Measurements from ENCODE around the gene PAX6.

PAX6 gene

GRCh38 chr11:31830406-31830805, 19.3 kb upstream of the PAX6 start:
- H3K27me3 ChIP-seq (ENCODE audit: control insufficient read depth in 1 of 2, insufficient read depth in 2 of 2, low read length in 2 of 2), result peaks cover 45 to 65% of the 10 kb centered on the region in 2 donors
- no peaks in the 10 kb centered on the region for H3K9me3 ChIP-seq (ENCODE audit: control insufficient read depth in 1 of 2, low read length in 2 of 2)
- H3K4me1 ChIP-seq (ENCODE audit: control insufficient read depth in 1 of 2, insufficient read depth in 2 of 2, low read length in 2 of 2), result no peaks in the 10 kb centered on the region
- no peaks in the 10 kb centered on the region for H3K36me3 ChIP-seq (ENCODE audit: control insufficient read depth in 1 of 2, insufficient read depth in 2 of 2, low read length in 2 of 2)
- no peak overlapping the region for H3K9ac ChIP-seq (ENCODE audit: low read depth in 1 of 2, low read length in 2 of 2)
- no peak overlapping the region for H3K27ac ChIP-seq (ENCODE audit: low read depth, low read length)
- no peak overlapping the region for H3K4me3 ChIP-seq (ENCODE audit: low read depth in 1 of 2, low read length in 2 of 2)

- no peak overlapping the region for H3K9ac ChIP-seq (ENCODE audit: low read depth in 1 of 2, low read length in 2 of 2)
- H3K27me3 ChIP-seq (ENCODE audit: control insufficient read depth in 1 of 2, insufficient read depth in 2 of 2, low read length in 2 of 2), result peaks cover 65 to 79% of the 10 kb centered on the region in 2 donors
- no peaks in the 10 kb centered on the region for H3K36me3 ChIP-seq (ENCODE audit: control insufficient read depth in 1 of 2, insufficient read depth in 2 of 2, low read length in 2 of 2)
- H3K9me3 ChIP-seq (ENCODE audit: control insufficient read depth in 1 of 2, low read length in 2 of 2), result no peaks in the 10 kb centered on the region
- H3K4me1 ChIP-seq (ENCODE audit: control insufficient read depth in 1 of 2, insufficient read depth in 2 of 2, low read length in 2 of 2), result no peaks in the 10 kb centered on the region
- no peak overlapping the region for H3K4me3 ChIP-seq (ENCODE audit: low read depth in 1 of 2, low read length in 2 of 2)
- no peak overlapping the region for H3K27ac ChIP-seq (ENCODE audit: low read depth, low read length)
Measured at GRCh38 chr11:31828217-31828616, 17.1 kb upstream of the PAX6 start.

DNA sequence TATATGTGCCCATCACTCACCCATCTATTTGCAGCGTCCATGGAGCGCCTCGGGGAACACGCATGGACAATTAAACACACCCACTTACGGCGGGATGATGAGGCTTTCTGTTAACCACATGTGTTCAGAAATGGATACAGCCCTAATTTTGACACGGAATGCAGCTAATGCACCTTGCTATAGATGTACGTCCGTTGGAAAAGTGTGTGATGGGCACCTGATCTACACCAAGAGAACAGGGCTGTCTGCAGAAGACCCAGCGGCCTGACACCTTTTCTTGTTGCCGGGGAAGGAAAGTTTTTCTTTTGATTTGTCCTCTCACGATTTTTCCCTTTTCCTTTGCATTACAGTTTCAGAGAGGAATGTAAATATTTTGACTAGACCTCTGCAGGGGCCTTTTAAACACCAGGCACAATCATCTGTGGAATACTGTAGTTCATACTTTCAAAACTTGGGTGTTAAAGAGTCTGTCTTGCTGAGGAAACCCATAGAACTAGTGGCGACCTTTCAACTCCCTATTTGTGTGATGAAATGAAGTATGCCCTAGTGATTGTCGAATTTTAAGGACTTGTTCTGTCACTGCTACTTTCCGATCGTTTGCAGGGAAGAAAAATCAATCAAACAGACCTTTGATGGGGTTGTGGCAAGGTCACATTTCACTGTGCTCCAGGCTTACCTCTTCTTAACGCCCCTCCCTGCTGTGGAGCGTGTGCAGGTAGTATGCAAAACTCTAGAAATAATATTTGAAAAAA, 16.5 kb upstream of the PAX6 start:
- Histone ChIP-seq H3K9me3 (ENCODE audit: control insufficient read depth in 1 of 2, low read length in 2 of 2) (no peaks in the 10 kb centered on the region), H3K4me1 (ENCODE audit: control insufficient read depth in 1 of 2, insufficient read depth in 2 of 2, low read length in 2 of 2) (no peaks in the 10 kb centered on the region), H3K9ac (ENCODE audit: low read depth in 1 of 2, low read length in 2 of 2) (no peak overlapping the region), H3K36me3 (ENCODE audit: control insufficient read depth in 1 of 2, insufficient read depth in 2 of 2, low read length in 2 of 2) (no peaks in the 10 kb centered on the region), H3K27ac (ENCODE audit: low read depth, low read length) (no peak overlapping the region), H3K4me3 (ENCODE audit: low read depth in 1 of 2, low read length in 2 of 2) (no peak overlapping the region), H3K27me3 (ENCODE audit: control insufficient read depth in 1 of 2, insufficient read depth in 2 of 2, low read length in 2 of 2) (peaks cover 71 to 83% of the 10 kb centered on the region in 2 donors)

DNA sequence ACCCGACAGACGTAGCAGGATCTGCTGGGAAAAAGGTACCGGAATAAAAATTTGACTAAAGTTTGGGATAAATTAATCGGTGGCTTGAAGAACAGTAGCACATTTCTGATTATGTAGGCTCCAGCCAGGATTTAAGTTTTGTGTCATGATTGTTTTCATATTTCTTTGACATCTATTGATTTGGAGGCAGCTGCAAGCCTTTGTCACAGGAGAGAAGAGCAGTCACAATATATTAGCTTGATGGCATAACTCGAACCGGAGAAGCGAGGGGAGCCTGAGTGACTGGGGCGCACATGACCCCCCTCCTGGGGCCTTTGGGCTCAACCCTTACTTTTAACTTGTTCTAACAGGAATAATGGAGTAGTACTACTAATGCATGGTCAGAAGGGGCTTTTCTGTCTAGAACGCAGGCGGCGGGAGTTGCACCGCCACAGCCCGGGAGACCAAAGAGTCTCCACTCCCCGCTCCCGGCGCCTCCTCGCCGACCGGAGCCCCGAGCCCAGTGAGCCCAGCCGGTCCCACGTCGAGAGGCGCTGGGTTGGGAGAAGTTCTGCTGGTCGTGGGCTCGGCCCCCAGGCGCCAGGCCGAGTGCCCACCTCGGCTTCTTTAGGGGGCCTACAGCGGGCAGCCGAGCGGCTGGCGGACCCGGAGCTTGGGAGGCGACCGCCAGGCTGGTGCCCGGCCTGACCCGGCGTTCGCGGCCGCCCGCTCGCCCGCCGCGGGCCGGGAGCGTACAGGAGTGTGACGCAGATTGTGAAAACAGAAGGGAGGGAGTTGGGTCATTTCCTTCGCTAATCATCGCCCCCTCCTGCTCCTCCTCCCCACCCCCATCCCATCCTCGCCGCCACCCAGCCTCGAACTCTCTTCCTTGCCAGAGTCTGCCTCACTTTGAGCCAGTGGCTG, 15.7 kb upstream of the PAX6 start:
- Histone ChIP-seq H3K36me3 (ENCODE audit: control insufficient read depth in 1 of 2, insufficient read depth in 2 of 2, low read length in 2 of 2) (no peaks in the 10 kb centered on the region), H3K27ac (ENCODE audit: low read depth, low read length) (no peak overlapping the region), H3K4me1 (ENCODE audit: control insufficient read depth in 1 of 2, insufficient read depth in 2 of 2, low read length in 2 of 2) (no peaks in the 10 kb centered on the region), H3K27me3 (ENCODE audit: control insufficient read depth in 1 of 2, insufficient read depth in 2 of 2, low read length in 2 of 2) (peaks cover 79 to 85% of the 10 kb centered on the region in 2 donors), H3K9me3 (ENCODE audit: control insufficient read depth in 1 of 2, low read length in 2 of 2) (no peaks in the 10 kb centered on the region), H3K4me3 (ENCODE audit: low read depth in 1 of 2, low read length in 2 of 2) (no peak overlapping the region), H3K9ac (ENCODE audit: low read depth in 1 of 2, low read length in 2 of 2) (no peak overlapping the region)

- Histone ChIP-seq H3K27me3 (ENCODE audit: control insufficient read depth in 1 of 2, insufficient read depth in 2 of 2, low read length in 2 of 2) (peaks cover 81 to 93% of the 10 kb centered on the region in 2 donors), H3K9me3 (ENCODE audit: control insufficient read depth in 1 of 2, low read length in 2 of 2) (no peaks in the 10 kb centered on the region), H3K9ac (ENCODE audit: low read depth in 1 of 2, low read length in 2 of 2) (no peak overlapping the region), H3K27ac (ENCODE audit: low read depth, low read length) (no peak overlapping the region), H3K4me1 (ENCODE audit: control insufficient read depth in 1 of 2, insufficient read depth in 2 of 2, low read length in 2 of 2) (no peaks in the 10 kb centered on the region), H3K4me3 (ENCODE audit: low read depth in 1 of 2, low read length in 2 of 2) (no peak overlapping the region), H3K36me3 (ENCODE audit: control insufficient read depth in 1 of 2, insufficient read depth in 2 of 2, low read length in 2 of 2) (no peaks in the 10 kb centered on the region)
Measured at GRCh38 chr11:31825838-31826484, 14.8 kb upstream of the PAX6 start.

DNA sequence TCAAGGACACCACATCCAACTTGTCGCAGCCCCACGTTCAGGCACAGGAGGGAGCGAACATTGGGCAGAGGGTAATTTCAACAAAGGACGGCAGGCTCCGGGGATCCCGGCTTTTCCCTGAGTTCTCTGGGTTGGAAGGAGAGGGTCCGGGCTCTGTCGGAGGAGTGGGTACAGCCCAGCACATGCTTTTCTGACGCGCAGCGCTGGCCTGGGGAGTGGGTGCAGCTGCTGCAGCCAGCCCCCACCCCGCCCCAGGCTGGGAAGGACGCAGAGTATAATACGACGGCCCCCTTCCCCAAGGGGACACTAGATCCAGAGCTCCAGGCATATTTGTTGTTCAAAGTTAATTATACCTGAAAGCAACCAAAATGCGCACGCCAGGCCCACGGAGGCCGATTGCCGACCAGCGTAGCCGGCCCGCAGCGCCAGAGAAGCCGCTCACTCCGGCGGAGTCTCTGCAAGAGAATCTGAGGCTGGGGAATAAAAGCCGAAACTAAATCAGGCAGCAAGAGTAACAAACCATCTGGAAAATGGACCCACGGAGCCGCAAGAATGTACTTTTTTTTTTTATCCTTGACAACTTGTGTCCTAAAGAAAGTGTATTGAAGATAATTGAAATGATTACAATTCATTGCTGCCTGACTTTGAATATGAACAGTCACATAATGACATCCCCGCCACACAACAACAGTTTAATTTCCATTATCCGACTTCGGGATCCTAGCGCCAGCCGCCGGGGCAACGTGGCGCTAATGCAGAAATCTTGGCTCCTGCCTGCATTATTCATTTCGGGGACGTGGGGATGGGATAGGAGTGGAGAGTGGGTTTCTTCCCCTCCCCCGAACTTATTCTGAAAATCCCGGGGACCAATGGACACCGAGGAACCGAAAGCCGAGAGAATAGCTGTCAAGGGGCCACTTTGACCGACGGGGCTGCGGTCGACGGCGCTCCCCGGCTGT, 14.0 kb upstream of the PAX6 start:
- Histone ChIP-seq H3K27ac (ENCODE audit: low read depth, low read length) (no peak overlapping the region), H3K4me3 (ENCODE audit: low read depth in 1 of 2, low read length in 2 of 2) (no peak overlapping the region), H3K27me3 (ENCODE audit: control insufficient read depth in 1 of 2, insufficient read depth in 2 of 2, low read length in 2 of 2) (peaks cover 88 to 97% of the 10 kb centered on the region in 2 donors), H3K36me3 (ENCODE audit: control insufficient read depth in 1 of 2, insufficient read depth in 2 of 2, low read length in 2 of 2) (no peaks in the 10 kb centered on the region), H3K4me1 (ENCODE audit: control insufficient read depth in 1 of 2, insufficient read depth in 2 of 2, low read length in 2 of 2) (no peaks in the 10 kb centered on the region), H3K9ac (ENCODE audit: low read depth in 1 of 2, low read length in 2 of 2) (no peak overlapping the region), H3K9me3 (ENCODE audit: control insufficient read depth in 1 of 2, low read length in 2 of 2) (no peaks in the 10 kb centered on the region)

DNA sequence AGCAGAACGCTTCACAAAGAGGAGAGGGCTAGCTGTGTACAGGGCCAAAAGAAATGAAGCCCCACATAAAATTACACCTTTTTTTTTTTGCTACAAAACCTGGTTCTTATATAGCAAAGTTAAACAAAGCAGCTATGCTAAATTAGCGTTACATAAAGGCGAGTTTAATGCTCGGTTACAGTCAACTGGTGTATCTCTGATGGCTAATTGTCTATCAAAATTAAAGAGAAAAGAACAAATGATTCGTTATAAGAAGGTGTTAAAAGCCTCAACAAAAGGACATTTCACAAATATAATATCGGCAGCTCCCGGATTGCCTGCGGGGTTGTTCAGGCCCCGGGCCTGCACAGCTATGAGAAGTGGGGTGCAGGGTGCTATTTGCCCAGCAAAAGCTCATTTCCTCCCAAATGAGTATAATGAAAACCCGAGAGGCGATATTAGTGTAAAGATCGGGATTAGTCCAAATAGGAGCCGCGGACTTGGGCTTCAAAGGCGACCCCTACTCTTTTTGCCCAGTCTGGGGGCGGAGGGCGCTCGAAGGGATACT, 13.3 kb upstream of the PAX6 start:
- H3K27ac ChIP-seq (ENCODE audit: low read depth, low read length), result no peak overlapping the region
- H3K27me3 ChIP-seq (ENCODE audit: control insufficient read depth in 1 of 2, insufficient read depth in 2 of 2, low read length in 2 of 2), result peaks cover 88 to 97% of the 10 kb centered on the region in 2 donors
- no peak overlapping the region for H3K4me3 ChIP-seq (ENCODE audit: low read depth in 1 of 2, low read length in 2 of 2)
- no peak overlapping the region for H3K9ac ChIP-seq (ENCODE audit: low read depth in 1 of 2, low read length in 2 of 2)
- no peaks in the 10 kb centered on the region for H3K9me3 ChIP-seq (ENCODE audit: control insufficient read depth in 1 of 2, low read length in 2 of 2)
- H3K36me3 ChIP-seq (ENCODE audit: control insufficient read depth in 1 of 2, insufficient read depth in 2 of 2, low read length in 2 of 2), result no peaks in the 10 kb centered on the region
- H3K4me1 ChIP-seq (ENCODE audit: control insufficient read depth in 1 of 2, insufficient read depth in 2 of 2, low read length in 2 of 2), result no peaks in the 10 kb centered on the region

GRCh38 chr11:31823644-31824331, 12.7 kb upstream of the PAX6 start:
- Histone ChIP-seq H3K27me3 (ENCODE audit: control insufficient read depth in 1 of 2, insufficient read depth in 2 of 2, low read length in 2 of 2) (peaks cover 88 to 97% of the 10 kb centered on the region in 2 donors), H3K9ac (ENCODE audit: low read depth in 1 of 2, low read length in 2 of 2) (no peak overlapping the region), H3K36me3 (ENCODE audit: control insufficient read depth in 1 of 2, insufficient read depth in 2 of 2, low read length in 2 of 2) (no peaks in the 10 kb centered on the region), H3K27ac (ENCODE audit: low read depth, low read length) (no peak overlapping the region), H3K4me3 (ENCODE audit: low read depth in 1 of 2, low read length in 2 of 2) (no peak overlapping the region), H3K9me3 (ENCODE audit: control insufficient read depth in 1 of 2, low read length in 2 of 2) (no peaks in the 10 kb centered on the region), H3K4me1 (ENCODE audit: control insufficient read depth in 1 of 2, insufficient read depth in 2 of 2, low read length in 2 of 2) (no peaks in the 10 kb centered on the region)

Data from duodenal mucosa (tissue), 2 donors.